Activated CD4-positive, alpha-beta T cell treated with anti-CD3 and anti-CD28 coated beads for 4 hours (primary cell): Measurements from ENCODE around the gene ABHD14A.

Source experiments
- DNase-seq, 2 donors: peaks; one replicate each; pipeline ENCODE4 v3.0.0-alpha.2; 2020

Gene ABHD14A

DNA sequence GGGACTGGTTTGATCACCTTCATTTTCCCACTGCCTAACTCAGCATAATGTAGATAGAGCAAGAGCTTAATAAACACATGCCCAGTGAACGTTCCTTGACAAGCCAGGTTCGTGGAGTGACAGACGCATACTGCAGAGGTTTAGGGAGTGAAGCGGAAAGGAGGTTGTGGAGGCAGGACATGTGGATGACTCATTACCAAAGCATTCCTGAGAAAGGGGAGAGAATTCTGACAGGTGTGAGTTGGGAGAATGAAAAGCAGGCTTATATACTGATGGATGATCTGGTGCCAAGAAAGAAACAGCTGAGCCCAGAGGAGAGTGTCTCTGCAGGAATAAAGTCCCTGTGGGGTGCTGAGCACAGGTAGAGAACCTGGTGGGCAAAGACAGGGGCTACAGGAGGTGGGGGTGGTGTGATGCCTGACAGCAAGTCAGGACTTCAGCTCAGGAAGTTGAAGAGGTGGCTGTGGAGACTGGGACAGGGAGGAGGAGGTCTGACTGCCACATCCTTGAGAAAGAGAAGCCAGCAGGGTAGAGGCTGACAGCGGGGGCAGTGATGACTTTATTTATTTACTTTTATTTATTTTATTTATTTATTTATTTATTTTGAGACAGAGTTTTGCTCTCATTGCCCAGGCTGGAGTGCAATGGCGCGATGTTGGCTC, 23.2 kb downstream of the ABHD14A start:
- no peak for DNase-seq

GRCh38 chr3:51998774-51999173, 23.9 kb downstream of the ABHD14A start:
- no peak for DNase-seq

GRCh38 chr3:51999846-52000245, 25.0 kb downstream of the ABHD14A start:
- DNase-seq: no peak

DNA sequence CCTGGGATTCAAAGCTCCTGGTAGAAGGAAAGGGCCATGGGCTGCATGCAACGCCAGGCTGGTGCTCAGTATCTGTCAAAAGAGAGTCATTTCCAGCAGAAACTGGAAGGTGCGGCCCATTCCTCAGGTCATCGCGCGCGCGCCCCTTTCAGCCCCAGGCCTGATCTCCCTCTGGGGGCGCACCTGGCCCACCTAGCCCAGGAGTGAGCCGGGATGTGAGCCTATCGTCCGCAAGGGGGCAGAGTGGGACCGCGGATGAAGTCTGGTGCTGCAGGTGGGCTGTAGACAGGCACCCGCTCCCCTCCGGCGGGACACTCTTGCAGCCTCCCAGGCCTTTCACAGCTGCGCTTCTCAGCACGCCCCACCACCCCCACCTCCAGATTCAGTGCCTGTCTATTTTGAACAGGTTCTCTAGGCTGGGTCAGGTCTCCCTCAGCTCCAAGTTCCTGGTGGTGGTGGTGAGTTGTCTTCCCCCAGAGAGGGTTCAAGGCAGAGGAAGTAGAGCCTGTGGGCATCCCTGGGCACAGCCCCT, 26.6 kb downstream of the ABHD14A start:
- DNase-seq: peak; percentile 79 to 83

DNA sequence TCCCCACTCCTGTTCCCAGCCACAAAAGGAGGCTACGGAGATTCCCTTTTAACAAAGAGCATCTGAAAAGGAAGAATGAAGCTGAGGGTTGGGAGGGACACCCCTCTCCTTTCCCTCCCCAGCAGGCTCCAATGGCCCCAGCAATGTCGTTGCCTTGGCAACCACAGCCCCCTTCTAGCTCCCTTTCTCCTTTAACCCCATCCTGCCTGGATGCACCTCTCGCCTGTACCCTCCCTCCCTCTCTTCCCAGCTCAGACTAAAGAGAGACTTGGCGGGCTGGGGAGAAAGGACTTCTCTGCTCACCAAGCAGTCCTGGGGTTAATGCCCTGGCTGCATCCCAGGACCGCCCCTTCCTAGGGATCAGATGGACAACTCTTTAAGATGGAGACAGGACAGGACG, 27.9 kb downstream of the ABHD14A start:
- DNase-seq: no peak

DNA sequence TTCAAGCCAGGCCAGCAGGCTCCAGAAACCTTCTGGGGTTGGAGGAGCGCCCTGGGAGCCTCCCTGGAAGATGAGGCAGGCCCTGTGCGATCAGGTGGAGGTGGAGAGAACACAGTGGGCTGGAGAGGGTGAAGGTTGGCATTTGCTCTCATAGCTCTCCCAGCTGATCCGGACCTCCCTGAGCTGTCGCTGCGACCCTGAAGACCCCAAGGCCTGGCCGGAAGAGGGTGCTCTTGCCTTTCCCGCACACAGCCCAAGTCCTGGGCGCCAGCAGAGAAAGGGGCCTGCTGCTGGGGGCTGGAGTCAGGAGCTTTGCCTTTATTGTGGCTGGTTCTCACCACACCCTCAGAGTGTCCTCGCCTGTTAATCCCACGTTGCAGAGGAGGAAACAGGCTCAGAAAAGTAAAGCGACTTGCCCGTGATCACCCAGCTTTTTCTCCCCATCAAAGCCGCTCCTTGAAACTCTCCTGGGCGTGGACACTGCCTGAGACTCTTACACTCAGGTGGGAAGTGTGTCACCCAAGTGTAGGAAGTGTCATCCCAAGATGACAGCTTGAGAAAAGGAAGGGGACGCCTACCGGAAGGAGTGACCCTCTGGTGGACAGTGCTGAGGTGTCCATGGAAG, 29.4 kb downstream of the ABHD14A start:
- no peak for DNase-seq

DNA sequence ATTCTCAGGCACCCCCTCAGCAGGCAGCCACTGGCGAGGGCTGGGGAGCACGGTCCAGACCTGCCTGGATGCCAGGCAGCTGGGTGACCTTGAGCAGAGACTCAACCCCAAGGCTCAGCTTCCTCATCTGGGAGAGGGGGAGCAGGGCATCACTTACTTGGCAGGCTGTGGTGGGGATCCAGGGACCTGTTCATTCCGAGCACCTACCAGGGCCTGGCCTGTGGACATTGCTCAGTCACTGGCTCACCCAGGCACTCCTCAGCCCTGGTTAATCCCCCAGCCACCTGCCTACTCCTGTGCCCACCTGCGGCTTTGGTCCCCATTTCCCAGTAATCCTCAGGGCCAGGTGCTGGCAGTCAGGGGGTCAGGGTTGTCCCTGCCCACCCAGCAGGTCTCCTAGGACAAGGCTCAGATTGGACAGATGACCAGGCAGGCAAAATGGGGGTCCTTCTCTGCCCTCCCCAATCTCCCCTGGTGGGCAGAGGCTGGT, 30.1 kb downstream of the ABHD14A start:
- no peak for DNase-seq

DNA sequence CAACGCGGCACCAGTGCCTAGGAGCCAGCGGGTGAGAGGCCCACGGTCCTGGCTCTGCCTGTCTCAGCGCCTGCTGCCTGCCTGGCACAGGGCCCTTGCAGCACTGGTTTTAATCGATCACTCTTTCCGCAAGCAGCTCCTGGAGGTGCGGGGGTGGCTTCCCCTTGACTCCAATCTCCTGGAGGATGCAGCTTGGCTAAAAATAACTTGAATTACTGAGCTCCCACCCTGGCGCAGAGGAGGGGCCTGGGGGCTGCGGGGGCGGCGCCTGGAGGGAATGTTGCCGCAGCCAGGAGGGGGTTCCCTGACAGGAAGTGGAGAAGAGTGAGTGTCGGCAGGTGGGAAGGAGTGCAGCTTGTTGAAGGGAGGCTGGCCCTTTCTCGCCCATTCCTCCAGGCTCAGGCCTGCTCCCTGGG, 30.7 kb downstream of the ABHD14A start:
- DNase-seq: no peak

DNA sequence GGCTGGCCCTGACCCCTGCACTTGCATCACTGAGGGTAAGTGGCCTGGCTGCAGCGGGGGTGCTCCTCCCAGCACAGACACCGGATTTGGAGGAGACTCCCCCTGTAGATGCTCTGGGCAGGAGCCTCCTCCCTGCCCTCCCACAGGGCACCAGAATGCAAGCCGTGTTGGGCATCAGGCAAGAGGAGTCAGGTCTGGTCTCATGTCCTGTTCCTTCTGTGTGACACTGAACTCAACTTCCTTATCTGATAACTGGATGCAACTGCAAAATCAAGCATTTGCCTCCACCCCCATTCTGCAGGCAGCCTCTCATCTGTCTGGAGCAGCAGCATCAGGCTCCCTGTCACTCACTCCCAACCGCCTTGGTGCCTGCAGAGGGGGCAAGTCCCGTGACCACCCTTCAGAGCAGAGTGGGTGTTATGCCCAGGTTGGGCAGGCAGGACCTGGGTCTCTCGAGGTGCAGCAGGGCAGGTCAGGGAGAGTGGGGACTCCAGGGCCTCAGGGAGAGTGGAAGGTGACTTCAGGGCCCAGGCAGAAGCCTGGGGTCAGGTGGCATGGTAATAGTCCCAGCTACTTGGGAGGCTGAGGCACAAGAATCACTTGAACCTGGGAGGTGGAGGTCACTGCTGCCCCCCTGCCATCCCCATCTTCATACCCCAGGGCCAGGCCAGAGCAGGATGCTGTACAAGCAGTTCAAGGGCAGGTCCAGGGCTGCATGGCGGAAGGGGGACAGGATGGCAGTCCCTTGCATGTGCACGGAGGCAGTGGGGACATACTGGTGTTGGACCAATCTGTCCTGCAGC, 31.4 kb downstream of the ABHD14A start:
- no peak for DNase-seq

DNA sequence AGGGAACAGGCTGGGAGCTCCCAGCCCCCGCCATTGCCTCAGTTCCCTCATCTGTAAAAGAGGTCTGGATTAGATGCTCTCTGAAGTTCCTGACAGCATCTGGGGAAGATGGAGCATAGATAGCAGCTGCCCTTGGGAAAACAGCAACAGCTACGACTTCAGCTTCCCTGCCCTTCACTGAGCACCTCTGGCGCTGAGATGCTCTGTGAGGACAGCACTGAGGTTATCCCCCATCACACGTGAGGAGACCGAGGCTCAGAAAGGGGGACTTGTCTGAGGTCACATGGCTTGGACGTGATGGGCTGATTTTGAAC, 31.9 kb downstream of the ABHD14A start:
- DNase-seq: no peak

DNA sequence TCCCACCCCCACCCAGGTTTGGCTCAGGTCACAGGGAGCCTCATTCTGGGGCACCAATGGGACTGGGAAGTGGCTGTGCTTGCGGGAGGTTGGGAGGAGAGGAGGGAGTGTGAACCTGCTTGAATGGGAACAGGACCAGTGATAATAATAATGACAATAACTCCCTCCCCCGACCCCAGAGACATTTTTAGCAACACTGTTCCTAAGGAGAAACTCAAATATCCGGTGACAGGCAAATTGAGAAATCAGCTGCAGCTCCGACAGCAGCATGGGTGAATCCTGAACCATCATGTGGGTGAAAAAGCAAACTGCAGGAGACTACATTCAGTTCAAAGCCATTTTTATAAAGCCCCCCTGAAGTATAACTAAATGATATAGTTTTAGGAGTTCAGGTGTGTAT, 32.4 kb downstream of the ABHD14A start:
- no peak for DNase-seq

GRCh38 chr3:52010431-52010830, 35.6 kb downstream of the ABHD14A start:
- DNase-seq: no peak

- DNase-seq: no peak
Observed at GRCh38 chr3:52012699-52013098, 37.8 kb downstream of the ABHD14A start.

DNA sequence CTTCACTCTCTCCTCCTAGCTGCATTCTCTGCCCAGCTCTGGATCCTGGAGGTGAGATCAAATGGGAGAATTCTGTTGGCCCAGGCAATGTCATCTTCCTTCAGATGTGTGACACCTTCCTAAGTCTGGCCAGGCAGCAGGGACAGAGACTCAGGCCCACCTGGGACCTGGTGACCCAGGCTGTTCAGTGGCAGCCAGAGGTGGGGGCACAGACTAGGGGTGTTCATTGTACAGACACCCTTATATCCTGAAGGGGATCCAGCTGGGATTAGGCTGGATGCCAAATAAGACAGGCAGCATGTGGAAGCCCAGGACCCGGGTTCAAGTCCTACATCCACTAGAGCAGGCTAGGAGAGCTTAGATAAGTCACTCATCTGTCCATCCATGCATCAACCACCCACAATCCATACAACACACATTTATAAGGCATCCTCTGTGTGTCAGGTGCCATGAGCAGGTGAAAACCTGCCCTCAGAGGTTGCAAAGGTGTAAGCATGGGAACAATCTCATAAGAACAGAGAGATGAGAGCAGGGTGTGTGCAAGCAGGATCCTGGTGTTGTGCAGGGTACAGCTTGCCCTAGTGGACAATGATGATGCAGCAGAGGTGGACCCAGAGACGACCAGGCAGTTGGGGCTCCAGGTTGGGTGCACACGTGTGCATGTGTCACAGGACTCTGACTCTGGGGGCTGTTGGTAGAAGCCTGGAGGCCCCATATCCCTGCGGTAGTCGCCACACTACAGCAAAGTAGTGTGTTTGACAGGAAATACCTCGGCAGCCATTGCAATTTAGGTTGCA, 39.1 kb downstream of the ABHD14A start:
- DNase-seq: no peak

DNA sequence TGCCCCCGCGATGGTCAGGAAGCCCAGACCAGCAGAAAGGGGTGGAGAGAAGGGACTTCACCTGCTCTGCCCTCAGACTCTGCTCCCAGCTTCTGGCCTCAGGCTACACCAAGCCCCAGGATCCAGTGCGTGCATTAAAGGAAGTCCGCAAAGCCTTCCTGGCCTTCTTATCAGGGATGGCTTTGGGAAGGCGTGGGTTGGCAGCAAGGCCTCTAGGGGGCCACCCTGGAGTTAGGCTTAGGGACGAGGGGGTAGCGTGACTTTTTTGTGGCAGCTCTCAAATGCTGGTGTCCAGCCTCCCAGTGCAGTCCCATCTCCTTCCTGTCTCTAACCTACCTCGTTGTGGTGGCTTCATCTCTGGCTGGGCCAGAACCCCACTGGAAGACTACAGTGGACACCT, 39.7 kb downstream of the ABHD14A start:
- DNase-seq: no peak

GRCh38 chr3:52015438-52016228, 40.8 kb downstream of the ABHD14A start:
- no peak for DNase-seq

DNA sequence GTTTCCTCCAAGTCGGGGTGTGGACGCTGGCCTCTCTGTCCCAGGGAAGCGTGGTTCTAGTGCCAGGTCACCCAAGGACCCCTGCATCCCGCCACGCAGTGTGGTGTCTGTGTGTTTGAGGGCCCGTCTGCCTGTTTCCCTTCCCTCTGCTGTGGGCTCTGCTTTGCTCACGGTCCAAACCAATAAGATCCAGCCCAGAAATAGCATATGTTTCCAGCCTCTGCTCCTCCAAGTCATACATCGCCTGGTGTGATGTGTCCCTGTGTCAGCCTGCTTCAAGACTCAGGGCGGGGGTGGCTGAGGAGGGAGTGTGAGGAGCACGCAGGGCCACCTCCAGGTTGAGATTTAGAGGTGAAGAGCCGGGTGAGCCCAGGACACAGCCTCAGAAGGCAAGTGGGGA, 42.7 kb downstream of the ABHD14A start:
- DNase-seq: no peak

- DNase-seq: no peak
Observed at GRCh38 chr3:52018319-52019000, 43.6 kb downstream of the ABHD14A start.

- DNase-seq: no peak
Observed at GRCh38 chr3:52019352-52020080, 44.7 kb downstream of the ABHD14A start.

DNA sequence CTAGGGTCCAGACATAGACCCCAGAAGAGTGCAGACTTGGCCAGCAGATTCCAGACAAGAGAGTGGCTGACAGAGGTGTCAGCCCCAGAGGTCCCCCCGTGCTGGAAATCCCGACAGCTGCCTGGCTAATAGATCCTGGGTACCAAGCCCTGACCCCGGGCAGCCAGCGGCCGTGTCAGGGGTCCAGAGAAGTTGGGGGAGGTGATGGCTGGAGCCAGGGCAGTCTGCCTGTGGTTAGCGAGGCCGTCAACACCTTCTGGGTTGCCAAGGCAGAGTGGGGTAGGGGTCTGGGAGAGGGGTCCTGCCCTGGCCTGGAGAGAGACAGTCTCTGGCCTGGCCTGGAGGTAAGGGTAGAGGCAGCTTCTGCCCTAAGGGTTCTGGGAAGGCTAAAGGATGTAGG, 45.9 kb downstream of the ABHD14A start:
- no peak for DNase-seq
